GM23338 (cell line): ENCODE measurements around the gene KCNAB1. TPM values are rescaled to one million over a fixed set of nuclear protein-coding genes. Genes with fewer than 3 reads are reported as not detected.

Source experiments
- ATAC-seq: fragments of 200-7000 bp; cut with Tn5 transposase; 3 replicates; pipeline ENCODE4 v1.9.1; 2020
- DNase-seq: peaks from one replicate; pipeline ENCODE4 v3.0.0-alpha.2; 2015; ENCODE audit warnings: low spot score
- H2AFZ ChIP-seq: fragments of 200-600 bp; sonication (generic); 2 replicates; pipeline ENCODE4 v1.8.0; 2016; ENCODE audit warnings: antibody characterized with exemption, mild to moderate bottlenecking, moderate library complexity
- H3F3A ChIP-seq: fragments of 200-600 bp; sonication (generic); replicated peaks from 2 replicates; pipeline ENCODE4 v1.8.0; 2017; ENCODE audit warnings: antibody characterized with exemption, mixed run types, low read depth
- H3K27ac ChIP-seq: fragments of 200-600 bp; sonication (generic); 2 replicates; pipeline ENCODE4 v1.6.1; 2016; ENCODE audit warnings: low read depth
- H3K27me3 ChIP-seq: fragments of 200-600 bp; sonication (generic); 2 replicates; pipeline ENCODE4 v1.8.0; 2016; ENCODE audit warnings: mild to moderate bottlenecking, mixed run types, moderate library complexity; ENCODE audit not compliant: insufficient read depth
- H3K36me3 ChIP-seq: fragments of 200-600 bp; sonication (generic); 2 replicates; pipeline ENCODE4 v1.8.0; 2016; ENCODE audit warnings: mild to moderate bottlenecking; ENCODE audit not compliant: insufficient read depth
- H3K4me1 ChIP-seq: fragments of 200-600 bp; sonication (generic); 2 replicates; pipeline ENCODE4 v1.8.0; 2016; ENCODE audit warnings: mild to moderate bottlenecking, moderate library complexity; ENCODE audit not compliant: insufficient read depth
- H3K4me2 ChIP-seq: fragments of 200-600 bp; sonication (generic); 2 replicates; pipeline ENCODE4 v1.7.1; 2017; ENCODE audit warnings: mixed run types
- H3K4me3 ChIP-seq: fragments of 200-600 bp; sonication (generic); 2 replicates; pipeline ENCODE4 v1.6.1; 2016; ENCODE audit warnings: mixed run types
- H3K79me2 ChIP-seq: fragments of 200-600 bp; sonication (generic); replicated peaks from 2 replicates; pipeline ENCODE4 v1.8.0; 2017; ENCODE audit warnings: mild to moderate bottlenecking; ENCODE audit not compliant: insufficient read depth
- H3K9me2 ChIP-seq: fragments of 200-600 bp; sonication (generic); 2 replicates; pipeline ENCODE4 v1.8.0; 2017; ENCODE audit not compliant: insufficient read depth
- H4K20me1 ChIP-seq: fragments of 200-600 bp; sonication (generic); replicated peaks from 2 replicates; pipeline ENCODE4 v1.8.0; 2017; ENCODE audit warnings: mild to moderate bottlenecking; ENCODE audit not compliant: insufficient read depth
- H3K27ac Mint-ChIP-seq: 2 replicates; pipeline ENCODE4 v1.8.0; 2020; ENCODE audit warnings: inconsistent platforms, mild to moderate bottlenecking, moderate library complexity, mixed read lengths
- H3K27me3 Mint-ChIP-seq: 3 replicates; pipeline ENCODE4 v1.8.0; 2022; ENCODE audit warnings: low read depth, mild to moderate bottlenecking, moderate library complexity, mixed read lengths, inconsistent platforms; ENCODE audit not compliant: insufficient read depth, poor library complexity
- H3K36me3 Mint-ChIP-seq: 3 replicates; pipeline ENCODE4 v1.8.0; 2021; ENCODE audit warnings: low read depth, mild to moderate bottlenecking, inconsistent platforms, moderate library complexity, mixed read lengths
- H3K4me1 Mint-ChIP-seq: 3 replicates; pipeline ENCODE4 v1.8.0; 2020; ENCODE audit warnings: mild to moderate bottlenecking, inconsistent platforms, mixed read lengths
- H3K4me3 Mint-ChIP-seq: 3 replicates; pipeline ENCODE4 v1.8.0; 2021; ENCODE audit warnings: moderate library complexity, mild to moderate bottlenecking, inconsistent platforms, mixed read lengths
- H3K9me3 Mint-ChIP-seq: 3 replicates; pipeline ENCODE4 v1.8.0; 2020; ENCODE audit warnings: moderate library complexity, mild to moderate bottlenecking, inconsistent platforms, mixed read lengths
- CTCF ChIP-seq, 2 experiments: fragments of 200-600 bp in 1 of 2; sonication (generic) in 1 of 2; conservative IDR thresholded peaks; 2 replicates each; pipeline versions ENCODE4 v1.5.1 to v1.6.1; 2016 to 2017; ENCODE audit warnings: antibody characterized with exemption in 2 of 2, low read depth in 2 of 2, mild to moderate bottlenecking in 2 of 2, moderate library complexity in 1 of 2
- NANOG ChIP-seq: IDR thresholded peaks from 2 replicates; pipeline ENCODE4 v1.6.1; 2016; ENCODE audit warnings: antibody characterized with exemption, borderline replicate concordance
- POLR2AphosphoS5 ChIP-seq: IDR thresholded peaks from 2 replicates; pipeline ENCODE4 v1.6.1; 2016; ENCODE audit warnings: antibody characterized with exemption, low read depth
- REST ChIP-seq: IDR thresholded peaks from one replicate; pipeline ENCODE4 v1.6.1; 2018; ENCODE audit warnings: antibody characterized with exemption; ENCODE audit not compliant: unreplicated experiment
- STAT1 ChIP-seq: IDR thresholded peaks from one replicate; pipeline ENCODE4 v1.6.1; 2016; ENCODE audit warnings: antibody characterized with exemption; ENCODE audit not compliant: unreplicated experiment
- ZNF114 ChIP-seq: fragments of 250-450 bp; sonication (Bioruptor Pico); IDR thresholded peaks from 2 replicates; pipeline ENCODE4 v1.5.0; 2020; ENCODE audit warnings: mild to moderate bottlenecking, moderate library complexity
- ZNF331 ChIP-seq: fragments of 250-450 bp; sonication (Bioruptor Pico); IDR thresholded peaks from 2 replicates; pipeline ENCODE4 v1.5.0; 2020; ENCODE audit warnings: low read depth, mild to moderate bottlenecking, moderate library complexity
- polyA plus RNA-seq: library from polyadenylated mRNA; unstranded; fragments of >200 nt; fragmentation: Nextera tagmentation; extraction: Ambion mirVana; gene quantifications from 2 replicates; pipeline ENCODE4 v1.2.1, GENCODE V29; 2016
- total RNA-seq: library from RNA; depleted of rRNA; stranded (reverse); fragments of >200 nt; shearing (Covaris generic); gene quantifications from 2 replicates; pipeline ENCODE4 v1.2.3, GENCODE V29; 2014

The KCNAB1 gene
- total and polyA plus RNA-seq, 2 experiments from 2014 or later: 0.69 to 2.6 TPM

GRCh38 chr3:156207802-156208685 lies 87.7 kb downstream of the KCNAB1 start (continued):
- TF ChIP-seq REST (no peak), STAT1 (no peak)

GRCh38 chr3:156209631-156210335 lies 89.4 kb downstream of the KCNAB1 start:
- ATAC-seq (no peak), DNase-seq (no peak)
- H3K4me3 ChIP-seq: no peak overlapping the region
- no peaks in the 10 kb centered on the region for H3K4me1 ChIP-seq
- H3K4me2 ChIP-seq: no peak overlapping the region
- Mint-ChIP-seq H3K36me3 (no peaks in the 10 kb centered on the region), H3K27ac (no peak overlapping the region), H3K4me3 (no peak overlapping the region), H3K4me1 (no peaks in the 10 kb centered on the region), H3K27me3 (peaks cover 2% of the 10 kb centered on the region), H3K9me3 (no peaks in the 10 kb centered on the region)
- no peaks in the 10 kb centered on the region for H3K79me2 ChIP-seq
- H3K36me3 ChIP-seq: no peaks in the 10 kb centered on the region
- no peaks in the 10 kb centered on the region for H4K20me1 ChIP-seq
- TF ChIP-seq CTCF (conservative IDR thresholded peaks at IDR 0.05; ENCODE audit: low read depth in 2 of 2) (no peak), STAT1 (no peak), ZNF114 (no peak), ZNF331 (no peak)
- H3K9me2 ChIP-seq: 0 out of 2 replicates have a peak, but pooled peaks cover 3% of the 10 kb centered on the region
- no peak overlapping the region for H2AFZ ChIP-seq
- no peaks in the 10 kb centered on the region for H3F3A ChIP-seq
- no peaks in the 10 kb centered on the region for H3K27me3 ChIP-seq
- H3K27ac ChIP-seq: no peak overlapping the region

- no peak overlapping the region for H3K4me2 ChIP-seq
- H3K36me3 Mint-ChIP-seq: no peaks in the 10 kb centered on the region
- no peak overlapping the region for H2AFZ ChIP-seq
- no peak for TF ChIP-seq POLR2AphosphoS5
- no peak for TF ChIP-seq CTCF (conservative IDR thresholded peaks at IDR 0.05; ENCODE audit: low read depth in 2 of 2)
- no peak for TF ChIP-seq NANOG
Measured at GRCh38 chr3:156211583-156211982, 91.2 kb downstream of the KCNAB1 start.

More at GRCh38 chr3:156211583-156211982, 91.2 kb downstream of the KCNAB1 start:
- Histone ChIP-seq H3K9me2 (0 out of 2 replicates have a peak, but pooled peaks cover 3% of the 10 kb centered on the region), H3K79me2 (no peaks in the 10 kb centered on the region), H3K4me1 (no peaks in the 10 kb centered on the region), H3K27ac (no peak overlapping the region), H4K20me1 (no peaks in the 10 kb centered on the region), H3K27me3 (no peaks in the 10 kb centered on the region), H3K36me3 (no peaks in the 10 kb centered on the region), H3K4me3 (no peak overlapping the region), H3F3A (no peaks in the 10 kb centered on the region)
- Mint-ChIP-seq H3K4me3 (no peak overlapping the region), H3K9me3 (no peaks in the 10 kb centered on the region), H3K27ac (no peak overlapping the region), H3K27me3 (peaks cover 2% of the 10 kb centered on the region), H3K4me1 (no peaks in the 10 kb centered on the region)
- no peak for ATAC-seq
- no peak for DNase-seq
